IMR-90 (cell line): Measurements from ENCODE around the gene PCDHGA9.
A peak's percentile ranks its signal among the peaks of the same experiment; 100 is the strongest.
"Not testable (repeated sequence)": the region's sequence is repeated elsewhere in the genome, so short reads cannot be mapped to it uniquely, and the experiment has no call there.

Source experiments
- BHLHE40 ChIP-seq: fragments of 150-350 bp; IDR thresholded peaks from 2 replicates; pipeline ENCODE4 v1.6.1; 2016; ENCODE audit warnings: mild to moderate bottlenecking, low read depth, low read length
- CTCF ChIP-seq: conservative IDR thresholded peaks from 2 replicates; pipeline ENCODE4 v1.5.1; 2012; ENCODE audit warnings: mild to moderate bottlenecking, low read depth, low read length, improper control_type of control experiment
- MAFK ChIP-seq: IDR thresholded peaks from 2 replicates; pipeline ENCODE4 v1.6.1; 2012; ENCODE audit warnings: low read depth, low read length, improper control_type of control experiment
- POLR2A ChIP-seq: IDR thresholded peaks from 2 replicates; pipeline ENCODE4 v1.6.1; 2012; ENCODE audit warnings: mild to moderate bottlenecking, low read depth, low read length
- RAD21 ChIP-seq: IDR thresholded peaks from 2 replicates; pipeline ENCODE4 v1.6.1; 2012; ENCODE audit warnings: low read length, improper control_type of control experiment
- SMC3 ChIP-seq: fragments of 150-350 bp; IDR thresholded peaks from 2 replicates; pipeline ENCODE4 v1.6.1; 2016; ENCODE audit warnings: low read depth, mild to moderate bottlenecking, antibody characterized with exemption, low read length, moderate library complexity

GRCh38 chr5:141417494-141418172 lies 15.1 kb downstream of the PCDHGA9 start, which contains the start of gene PCDHGB7:
- TF ChIP-seq MAFK, BHLHE40, POLR2A: not testable (repeated sequence)
- peak; percentile 77 for TF ChIP-seq CTCF
- TF ChIP-seq SMC3 = peak; percentile 70
- peak; percentile 84 for TF ChIP-seq RAD21
